ENCODE measurements around the gene SP2. TPM values are rescaled to one million over a fixed set of nuclear protein-coding genes. Genes with fewer than 3 reads are reported as not detected.
"Not testable (repeated sequence)": the region's sequence is repeated elsewhere in the genome, so short reads cannot be mapped to it uniquely, and the experiment has no call there.

SP2 gene
- total RNA-seq, 1 donor from 2014 or later, result 21.7 TPM

- Mint-ChIP-seq H3K9me3 (no peaks in the 10 kb centered on the region), H3K27ac (no peak overlapping the region)
- intact Hi-C loops (cut with micrococcal nuclease), result no loop called here
Measured at GRCh38 chr17:47914306-47914948, 18.4 kb downstream of the SP2 start.

DNA sequence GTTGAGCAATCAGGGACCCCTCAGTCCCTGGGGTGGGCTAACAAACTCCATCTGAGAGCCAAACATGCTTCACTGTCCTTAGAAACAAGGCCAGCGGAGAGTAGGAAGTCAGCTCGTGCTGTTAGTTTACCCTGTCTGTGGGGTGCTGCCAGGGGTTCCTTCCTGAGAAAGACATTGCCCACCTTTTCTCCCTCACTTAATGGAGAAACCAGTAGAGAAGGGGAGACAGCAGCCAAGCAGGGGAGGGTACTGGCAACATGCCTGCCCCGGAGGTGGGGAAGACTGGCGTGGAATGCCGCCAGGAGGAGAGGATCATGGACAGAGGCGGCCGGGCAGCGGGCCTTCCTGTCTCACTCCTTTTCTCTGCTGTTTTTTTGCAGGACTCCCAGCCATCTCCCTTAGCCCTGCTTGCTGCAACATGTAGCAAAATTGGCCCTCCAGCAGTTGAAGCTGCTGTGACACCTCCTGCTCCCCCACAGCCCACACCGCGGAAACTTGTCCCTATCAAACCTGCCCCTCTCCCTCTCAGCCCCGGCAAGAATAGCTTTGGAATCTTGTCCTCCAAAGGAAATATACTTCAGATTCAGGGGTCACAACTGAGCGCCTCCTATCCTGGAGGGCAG, 19.9 kb downstream of the SP2 start:
- no peak for DNase-seq
- Mint-ChIP-seq H3K4me3 (no peak overlapping the region), H3K9me3 (no peaks in the 10 kb centered on the region), H3K27ac (no peak overlapping the region), H3K27me3 (no peaks in the 10 kb centered on the region), H3K36me3 (ENCODE audit: low read depth) (peaks cover 18% of the 10 kb centered on the region), H3K4me1 (peaks cover 3% of the 10 kb centered on the region)
- intact Hi-C loops (cut with micrococcal nuclease), result no loop called here

More at GRCh38 chr17:47914306-47914948, 18.4 kb downstream of the SP2 start:
- Mint-ChIP-seq H3K4me3 (no peak overlapping the region), H3K36me3 (ENCODE audit: low read depth) (peaks cover 19% of the 10 kb centered on the region), H3K4me1 (peaks cover 3% of the 10 kb centered on the region), H3K27me3 (no peaks in the 10 kb centered on the region)
- DNase-seq, result no peak

GRCh38 chr17:47916489-47917208, 20.6 kb downstream of the SP2 start:
- Mint-ChIP-seq H3K4me1 (peaks cover 4% of the 10 kb centered on the region), H3K9me3 (no peaks in the 10 kb centered on the region)
- intact Hi-C loops (cut with micrococcal nuclease), result no loop called here

DNA sequence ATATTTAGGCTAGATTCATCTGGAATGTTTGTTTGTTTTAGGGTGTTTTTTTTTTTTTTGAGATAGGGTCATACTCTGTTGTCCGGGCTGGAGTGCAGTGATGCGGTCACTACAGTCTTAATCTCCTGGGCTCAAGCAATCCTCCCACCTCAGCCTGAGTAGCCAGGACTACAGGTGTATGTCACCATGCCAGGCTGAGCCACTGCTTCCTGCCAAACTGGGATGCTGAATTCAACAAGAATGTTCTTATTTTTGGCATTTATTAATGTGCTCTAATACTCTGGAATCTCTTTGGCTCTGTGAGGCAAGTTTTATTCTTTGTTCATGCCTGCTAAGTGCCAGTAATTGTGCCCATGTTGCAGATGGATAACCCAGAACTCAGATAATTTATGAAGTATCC, 21.5 kb downstream of the SP2 start:
- Mint-ChIP-seq H3K4me3 (no peak overlapping the region), H3K27ac (no peak overlapping the region), H3K9me3 (no peaks in the 10 kb centered on the region), H3K36me3 (ENCODE audit: low read depth) (peaks cover 25% of the 10 kb centered on the region), H3K4me1 (peaks cover 4% of the 10 kb centered on the region), H3K27me3 (no peaks in the 10 kb centered on the region)
- DNase-seq, result no peak
- intact Hi-C loops (cut with micrococcal nuclease), result no loop called here

More at GRCh38 chr17:47916489-47917208, 20.6 kb downstream of the SP2 start:
- Mint-ChIP-seq H3K27me3 (no peaks in the 10 kb centered on the region), H3K27ac (no peak overlapping the region), H3K4me3 (no peak overlapping the region), H3K36me3 (ENCODE audit: low read depth) (peaks cover 21% of the 10 kb centered on the region)
- DNase-seq, result no peak

- intact Hi-C loops (cut with micrococcal nuclease), result no loop called here
- H3K9me3 Mint-ChIP-seq, result no peaks in the 10 kb centered on the region
- no peak overlapping the region for H3K27ac Mint-ChIP-seq
- no peak overlapping the region for H3K4me3 Mint-ChIP-seq
- peaks cover 4% of the 10 kb centered on the region for H3K4me1 Mint-ChIP-seq
- DNase-seq, result no peak
- no peaks in the 10 kb centered on the region for H3K27me3 Mint-ChIP-seq
- peaks cover 25% of the 10 kb centered on the region for H3K36me3 Mint-ChIP-seq (ENCODE audit: low read depth)
Measured at GRCh38 chr17:47918006-47918405, 22.0 kb downstream of the SP2 start.

- Mint-ChIP-seq H3K4me3 (no peak overlapping the region), H3K36me3 (ENCODE audit: low read depth) (peaks cover 33% of the 10 kb centered on the region), H3K4me1 (peaks cover 4% of the 10 kb centered on the region), H3K9me3 (no peaks in the 10 kb centered on the region), H3K27me3 (no peaks in the 10 kb centered on the region), H3K27ac (no peak overlapping the region)
- DNase-seq, result no peak
- intact Hi-C loops (cut with micrococcal nuclease), result no loop called here
Measured at GRCh38 chr17:47918991-47919390, 23.0 kb downstream of the SP2 start.

DNA sequence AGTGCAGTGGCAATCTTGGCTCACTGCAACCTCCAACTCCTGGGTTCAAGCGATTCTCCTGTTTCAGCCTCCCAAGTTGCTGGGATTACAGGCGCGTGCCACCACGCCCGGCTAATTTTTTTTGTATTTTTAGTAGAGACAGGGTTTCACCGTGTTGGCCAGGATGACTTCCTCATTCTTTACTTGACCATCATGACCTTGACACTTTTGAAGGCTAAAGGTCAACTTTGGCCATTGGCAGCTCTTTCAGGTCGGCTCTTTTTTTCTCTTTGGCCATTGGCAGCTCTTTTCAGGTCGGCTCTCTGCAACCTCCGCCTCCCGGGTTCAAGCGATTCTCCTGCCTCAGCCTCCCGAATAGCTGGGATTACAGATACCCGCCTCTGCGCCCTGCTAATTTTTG, 23.9 kb downstream of the SP2 start:
- intact Hi-C loops (cut with micrococcal nuclease); H3K9me3 Mint-ChIP-seq; DNase-seq; H3K4me3 Mint-ChIP-seq; H3K27me3 Mint-ChIP-seq; H3K4me1 Mint-ChIP-seq; H3K27ac Mint-ChIP-seq: not testable (repeated sequence)
- peaks cover 38% of the 10 kb centered on the region for H3K36me3 Mint-ChIP-seq (ENCODE audit: low read depth)

- Mint-ChIP-seq H3K9me3 (no peaks in the 10 kb centered on the region), H3K27ac (no peak overlapping the region), H3K27me3 (no peaks in the 10 kb centered on the region), H3K36me3 (ENCODE audit: low read depth) (peaks cover 47% of the 10 kb centered on the region), H3K4me3 (no peak overlapping the region), H3K4me1 (peaks cover 4% of the 10 kb centered on the region)
- DNase-seq, result no peak
- intact Hi-C loops (cut with micrococcal nuclease), result no loop called here
Measured at GRCh38 chr17:47924785-47925677, 29.0 kb downstream of the SP2 start.

DNA sequence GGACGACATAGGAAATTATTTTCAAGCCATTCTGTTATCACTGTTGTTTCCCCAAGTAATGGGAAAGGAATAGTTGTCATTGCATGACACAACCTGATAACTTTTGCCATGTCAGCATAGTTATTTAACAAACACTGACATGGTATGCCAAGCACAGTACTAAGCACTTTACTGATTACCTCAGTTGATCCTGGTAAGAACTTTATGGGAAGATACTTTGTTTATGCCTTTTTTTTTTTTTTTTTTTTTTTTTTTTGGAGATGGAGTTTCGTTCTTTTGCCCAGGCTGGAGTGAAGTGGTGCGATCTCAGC, 29.6 kb downstream of the SP2 start:
- H3K4me1 Mint-ChIP-seq, result peaks cover 4% of the 10 kb centered on the region
- H3K36me3 Mint-ChIP-seq (ENCODE audit: low read depth), result peaks cover 52% of the 10 kb centered on the region
- H3K27ac Mint-ChIP-seq, result no peak overlapping the region
- H3K4me3 Mint-ChIP-seq, result no peak overlapping the region
- H3K27me3 Mint-ChIP-seq, result no peaks in the 10 kb centered on the region
- no peak for DNase-seq
- H3K9me3 Mint-ChIP-seq, result no peaks in the 10 kb centered on the region
- intact Hi-C loops (cut with micrococcal nuclease), result no loop called here

DNA sequence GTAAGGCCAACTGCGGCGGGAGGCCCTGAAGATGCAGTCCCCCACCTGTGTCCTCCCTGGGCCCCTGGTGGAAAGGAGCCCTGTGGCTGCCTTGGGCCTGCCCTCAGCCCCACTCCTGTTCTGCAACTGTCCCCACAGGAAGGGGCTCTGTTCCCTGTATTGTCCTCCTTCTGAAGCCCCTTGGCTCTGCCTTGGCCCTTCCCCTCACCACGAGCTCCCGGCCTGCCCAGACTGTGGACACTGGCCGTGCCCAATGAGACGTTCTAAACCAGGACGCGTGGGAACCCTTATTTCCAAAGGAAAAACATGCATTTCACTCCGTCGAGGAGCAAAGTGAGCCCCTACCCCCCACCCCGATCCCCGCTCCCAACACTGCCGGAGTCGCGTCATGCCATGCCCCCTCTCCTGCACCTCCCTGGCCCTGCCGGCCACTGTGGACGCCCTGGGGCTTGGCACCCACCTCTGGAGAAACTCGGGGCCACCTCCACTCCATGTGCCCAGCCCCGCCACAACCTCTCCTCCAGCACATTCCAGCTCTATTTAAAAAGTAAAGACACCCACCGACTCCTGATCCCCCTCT, 31.9 kb downstream of the SP2 start:
- Mint-ChIP-seq H3K9me3 (no peaks in the 10 kb centered on the region), H3K4me1 (peaks cover 2% of the 10 kb centered on the region), H3K36me3 (ENCODE audit: low read depth) (peaks cover 44% of the 10 kb centered on the region), H3K4me3 (no peak overlapping the region), H3K27ac (no peak overlapping the region), H3K27me3 (no peaks in the 10 kb centered on the region)
- intact Hi-C loops (cut with micrococcal nuclease), result no loop called here
- no peak for DNase-seq

GRCh38 chr17:47928415-47928814, 32.4 kb downstream of the SP2 start:
- H3K9me3 Mint-ChIP-seq, result no peaks in the 10 kb centered on the region
- H3K4me1 Mint-ChIP-seq, result peaks cover 2% of the 10 kb centered on the region
- H3K36me3 Mint-ChIP-seq (ENCODE audit: low read depth), result peaks cover 39% of the 10 kb centered on the region
- no peak overlapping the region for H3K4me3 Mint-ChIP-seq
- H3K27ac Mint-ChIP-seq, result no peak overlapping the region
- no peaks in the 10 kb centered on the region for H3K27me3 Mint-ChIP-seq
- DNase-seq, result no peak
- intact Hi-C loops (cut with micrococcal nuclease), result no loop called here

DNA sequence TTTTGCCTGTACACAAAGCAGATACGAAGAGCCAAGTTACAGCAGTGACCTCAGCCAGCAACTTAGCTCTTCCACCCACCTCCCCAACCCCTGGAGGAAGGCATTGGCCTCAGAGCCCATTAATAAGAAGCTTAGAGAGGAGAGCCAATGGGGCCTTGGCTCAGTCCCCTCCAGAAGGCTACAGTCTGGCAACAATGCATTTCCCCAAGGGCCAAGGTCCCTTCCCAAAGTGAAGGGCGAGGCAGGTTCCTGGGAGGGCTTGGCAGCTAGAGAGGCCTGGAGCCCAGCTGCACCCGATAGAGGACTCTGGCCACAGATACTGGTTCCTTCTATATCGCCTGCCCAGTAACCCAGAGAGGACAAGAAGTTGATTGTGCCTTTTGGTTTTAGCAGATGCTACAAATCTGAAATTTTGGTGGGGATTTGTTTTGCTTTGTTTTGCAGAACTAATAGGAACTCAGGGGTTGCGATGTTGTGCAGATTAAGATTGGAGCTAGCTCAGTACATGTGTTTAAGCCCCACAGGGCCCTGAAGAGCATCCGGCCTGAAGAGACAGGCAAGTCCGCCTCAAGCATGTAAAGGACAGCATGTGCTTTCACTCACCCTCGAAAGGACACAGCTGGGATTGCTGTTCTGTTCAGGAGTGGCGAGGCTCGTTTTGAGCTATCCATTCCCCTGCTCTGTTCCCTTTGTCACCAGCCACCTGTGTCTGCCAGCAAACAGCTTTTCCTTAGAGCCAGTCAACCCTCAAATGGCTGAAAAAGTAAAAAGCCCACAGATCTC, 33.4 kb downstream of the SP2 start:
- Mint-ChIP-seq H3K27ac (no peak overlapping the region), H3K27me3 (no peaks in the 10 kb centered on the region), H3K4me3 (no peak overlapping the region), H3K36me3 (ENCODE audit: low read depth) (peaks cover 31% of the 10 kb centered on the region), H3K9me3 (no peaks in the 10 kb centered on the region), H3K4me1 (peaks cover 2% of the 10 kb centered on the region)
- intact Hi-C loops (cut with micrococcal nuclease), result no loop called here
- no peak for DNase-seq

DNA sequence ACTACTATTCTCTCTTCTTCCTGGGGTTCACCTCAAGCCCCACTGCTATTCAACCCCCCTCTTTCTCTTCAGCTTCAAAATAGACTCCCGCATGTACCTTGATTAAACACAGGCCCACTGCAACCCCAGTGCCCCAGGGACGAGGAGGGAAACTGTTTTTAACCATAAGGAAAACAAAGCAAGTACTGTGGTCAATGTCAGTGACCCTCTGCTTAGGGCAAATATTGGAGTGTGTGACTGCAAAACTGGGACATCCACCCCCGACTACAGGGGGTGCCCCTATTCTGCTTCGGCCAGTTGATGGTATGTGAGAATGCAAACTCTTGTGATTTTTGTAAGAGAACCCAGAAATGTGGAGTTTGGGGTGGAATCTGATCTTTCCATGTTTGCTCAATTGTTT, 35.8 kb downstream of the SP2 start:
- intact Hi-C loops (cut with micrococcal nuclease), result no loop called here
- Mint-ChIP-seq H3K9me3 (no peaks in the 10 kb centered on the region), H3K36me3 (ENCODE audit: low read depth) (peaks cover 18% of the 10 kb centered on the region), H3K4me1 (peaks cover 5% of the 10 kb centered on the region), H3K27ac (no peak overlapping the region), H3K4me3 (no peak overlapping the region), H3K27me3 (no peaks in the 10 kb centered on the region)
- no peak for DNase-seq

Data from activated CD4-positive, alpha-beta T cell treated with anti-CD3 and anti-CD28 coated beads, Interleukin-2, amount 10 ng/mL, durations not matched to agents 24 days and 14 days (primary cell).